ENCODE results near the gene GPR82.

Gene GPR82

GRCh38 chrX:41732260-41732659 is 8.3 kb downstream of the GPR82 start:
- no peak for TF ChIP-seq CTCF (IDR thresholded peaks at IDR 0.05; ENCODE audit: low read length)
- TF ChIP-seq EZH2 (IDR thresholded peaks at IDR 0.05; ENCODE audit: borderline replicate concordance, low read length), result no peak
- H3K4me1 ChIP-seq (ENCODE audit: insufficient read depth, low read length, severe bottlenecking), result peaks cover 69% of the 10 kb centered on the region
- H3K79me2 ChIP-seq (ENCODE audit: insufficient read depth, low read length), result no peaks in the 10 kb centered on the region
- H4K20me1 ChIP-seq (ENCODE audit: insufficient read depth, low read length), result no peaks in the 10 kb centered on the region
- H3K4me2 ChIP-seq (ENCODE audit: low read length), result no peak overlapping the region
- H3K9me3 ChIP-seq (ENCODE audit: low read length), result no peaks in the 10 kb centered on the region
- H3K4me3 ChIP-seq (ENCODE audit: low read depth, low read length, poor library complexity, severe bottlenecking), result no peak overlapping the region
- 0 out of 2 replicates have a peak, but pooled peaks cover 4% of the 10 kb centered on the region for H3F3A ChIP-seq (ENCODE audit: insufficient read depth, low read length)
- H3K27me3 ChIP-seq (ENCODE audit: insufficient read depth, low read length), result no peaks in the 10 kb centered on the region
- no peaks in the 10 kb centered on the region for H3K9me2 ChIP-seq (ENCODE audit: low read depth, low read length)
- H3K36me3 ChIP-seq (ENCODE audit: insufficient read depth, low read length), result no peaks in the 10 kb centered on the region; the same call in 1 of the 2 replicates
- no peak overlapping the region for H3K9ac ChIP-seq (ENCODE audit: low read length)
- peak overlapping the region; percentile 74 for H3K27ac ChIP-seq (ENCODE audit: low read depth, low read length, poor library complexity, severe bottlenecking)
- H2AFZ ChIP-seq (ENCODE audit: low read length), result no peak overlapping the region

- Histone ChIP-seq H3K9me2 (ENCODE audit: low read depth, low read length) (no peaks in the 10 kb centered on the region), H3K4me3 (ENCODE audit: low read depth, low read length, poor library complexity, severe bottlenecking) (no peak overlapping the region), H3K9ac (ENCODE audit: low read length) (peak overlapping the region; percentile 36; the same call in 1 of the 2 replicates), H3K4me2 (ENCODE audit: low read length) (peak overlapping the region; percentile 48), H3K27ac (ENCODE audit: low read depth, low read length, poor library complexity, severe bottlenecking) (peak overlapping the region; percentile 94), H4K20me1 (ENCODE audit: insufficient read depth, low read length) (no peaks in the 10 kb centered on the region), H3K4me1 (ENCODE audit: insufficient read depth, low read length, severe bottlenecking) (peaks cover 68% of the 10 kb centered on the region), H3K27me3 (ENCODE audit: insufficient read depth, low read length) (no peaks in the 10 kb centered on the region), H2AFZ (ENCODE audit: low read length) (no peak overlapping the region), H3K79me2 (ENCODE audit: insufficient read depth, low read length) (no peaks in the 10 kb centered on the region), H3K9me3 (ENCODE audit: low read length) (no peaks in the 10 kb centered on the region), H3F3A (ENCODE audit: insufficient read depth, low read length) (0 out of 2 replicates have a peak, but pooled peaks cover 4% of the 10 kb centered on the region), H3K36me3 (ENCODE audit: insufficient read depth, low read length) (no peaks in the 10 kb centered on the region; the same call in 1 of the 2 replicates)
- TF ChIP-seq EZH2 (IDR thresholded peaks at IDR 0.05; ENCODE audit: borderline replicate concordance, low read length) (no peak), CTCF (IDR thresholded peaks at IDR 0.05; ENCODE audit: low read length) (no peak)
Observed at GRCh38 chrX:41733939-41734338, 10.0 kb downstream of the GPR82 start.

- Histone ChIP-seq H3K9me3 (ENCODE audit: low read length) (no peaks in the 10 kb centered on the region), H4K20me1 (ENCODE audit: insufficient read depth, low read length) (no peaks in the 10 kb centered on the region), H3K79me2 (ENCODE audit: insufficient read depth, low read length) (no peaks in the 10 kb centered on the region), H3K4me1 (ENCODE audit: insufficient read depth, low read length, severe bottlenecking) (peaks cover 68% of the 10 kb centered on the region), H3K9ac (ENCODE audit: low read length) (peak overlapping the region; percentile 36; the same call in 1 of the 2 replicates), H3K27me3 (ENCODE audit: insufficient read depth, low read length) (no peaks in the 10 kb centered on the region), H3K4me2 (ENCODE audit: low read length) (peak overlapping the region; percentile 48), H3K4me3 (ENCODE audit: low read depth, low read length, poor library complexity, severe bottlenecking) (no peak overlapping the region), H3K9me2 (ENCODE audit: low read depth, low read length) (no peaks in the 10 kb centered on the region), H3K27ac (ENCODE audit: low read depth, low read length, poor library complexity, severe bottlenecking) (peak overlapping the region; percentile 94), H2AFZ (ENCODE audit: low read length) (no peak overlapping the region), H3F3A (ENCODE audit: insufficient read depth, low read length) (0 out of 2 replicates have a peak, but pooled peaks cover 4% of the 10 kb centered on the region), H3K36me3 (ENCODE audit: insufficient read depth, low read length) (no peaks in the 10 kb centered on the region; the same call in 1 of the 2 replicates)
- no peak for TF ChIP-seq EZH2 (IDR thresholded peaks at IDR 0.05; ENCODE audit: borderline replicate concordance, low read length)
- peak; percentile 46 for TF ChIP-seq CTCF (IDR thresholded peaks at IDR 0.05; ENCODE audit: low read length)
Observed at GRCh38 chrX:41734530-41734929, 10.5 kb downstream of the GPR82 start.
